DOHH2 (cell line): ENCODE measurements around the gene OR51B5.

Experiments
- EZH2phosphoT487 ChIP-seq: fragments of 200-600 bp; sonication (generic); IDR thresholded peaks from 2 replicates; pipeline ENCODE4 v1.6.1; 2017; ENCODE audit warnings: borderline replicate concordance, mild to moderate bottlenecking, antibody characterized with exemption, low read length, moderate library complexity, mixed read lengths
- TF ChIP-seq, protein P1 (sequence below): fragments of 200-600 bp; sonication (generic); IDR thresholded peaks from one replicate; pipeline ENCODE4 v1.5.1; 2014; ENCODE audit warnings: antibody characterized with exemption, mild to moderate bottlenecking, low read depth, low read length; ENCODE audit not compliant: poor library complexity, severe bottlenecking

DNA sequence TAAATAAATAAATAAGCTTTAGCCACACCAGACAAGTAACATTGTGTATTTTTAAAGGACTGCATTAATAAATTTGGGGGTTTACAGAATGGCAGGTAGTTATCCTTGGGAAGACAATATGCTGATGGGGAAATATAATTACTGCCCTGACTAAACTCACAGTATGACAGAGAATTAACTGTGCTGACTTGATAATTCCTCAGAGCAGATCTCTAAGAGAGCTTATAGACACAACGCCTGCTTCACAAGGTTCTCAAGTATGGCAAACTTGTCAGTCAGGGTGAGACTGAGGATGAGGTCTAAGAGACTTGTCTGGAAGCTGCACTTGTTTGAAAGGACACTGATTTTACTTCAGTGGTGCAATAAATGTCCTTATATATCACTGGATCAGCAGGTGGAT lies 44.9 kb downstream of the OR51B5 start:
- TF ChIP-seq, protein P1, sequence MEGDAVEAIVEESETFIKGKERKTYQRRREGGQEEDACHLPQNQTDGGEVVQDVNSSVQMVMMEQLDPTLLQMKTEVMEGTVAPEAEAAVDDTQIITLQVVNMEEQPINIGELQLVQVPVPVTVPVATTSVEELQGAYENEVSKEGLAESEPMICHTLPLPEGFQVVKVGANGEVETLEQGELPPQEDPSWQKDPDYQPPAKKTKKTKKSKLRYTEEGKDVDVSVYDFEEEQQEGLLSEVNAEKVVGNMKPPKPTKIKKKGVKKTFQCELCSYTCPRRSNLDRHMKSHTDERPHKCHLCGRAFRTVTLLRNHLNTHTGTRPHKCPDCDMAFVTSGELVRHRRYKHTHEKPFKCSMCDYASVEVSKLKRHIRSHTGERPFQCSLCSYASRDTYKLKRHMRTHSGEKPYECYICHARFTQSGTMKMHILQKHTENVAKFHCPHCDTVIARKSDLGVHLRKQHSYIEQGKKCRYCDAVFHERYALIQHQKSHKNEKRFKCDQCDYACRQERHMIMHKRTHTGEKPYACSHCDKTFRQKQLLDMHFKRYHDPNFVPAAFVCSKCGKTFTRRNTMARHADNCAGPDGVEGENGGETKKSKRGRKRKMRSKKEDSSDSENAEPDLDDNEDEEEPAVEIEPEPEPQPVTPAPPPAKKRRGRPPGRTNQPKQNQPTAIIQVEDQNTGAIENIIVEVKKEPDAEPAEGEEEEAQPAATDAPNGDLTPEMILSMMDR, result no peak
- no peak for TF ChIP-seq EZH2phosphoT487
